A549 (cell line): Measurements from ENCODE around the gene RPS6KA4. TPM values are rescaled to one million over a fixed set of nuclear protein-coding genes. Genes with fewer than 3 reads are reported as not detected.

Source experiments
- ATAC-seq, 2 experiments: fragments of 200-7000 bp in 1 of 2; fragments of >200 bp in 1 of 2; cut with Nextera tagmentation in 1 of 2; cut with Tn5 transposase in 1 of 2; 3 replicates each; pipeline versions ENCODE4 v1.8.0 to v1.9.1; 2018 to 2020; ENCODE audit warnings: mild to moderate bottlenecking in 1 of 2, moderate library complexity in 1 of 2
- CTCF ChIA-PET: fragments of 300-600 bp; sonication (Branson Sonifier 250); formaldehyde crosslinking; extraction: SDS; loops from one replicate; lab custom pipeline; 2021; ENCODE audit warnings: antibody characterized with exemption, inconsistent platforms; lab: Yijun Ruan, JAX
- POLR2A ChIA-PET: fragments of 350-600 bp; formaldehyde crosslinking; extraction: SDS; loops from one replicate; lab custom pipeline; 2021; ENCODE audit warnings: antibody characterized with exemption, inconsistent platforms; lab: Yijun Ruan, JAX
- DNase-seq, 2 experiments: peaks; one replicate each; pipeline versions ENCODE4 v3.0.0 to v3.0.0-alpha.2; 2011 to 2016; ENCODE audit warnings: low read depth in 1 of 2, low spot score in 1 of 2
- FAIRE-seq: peaks from 2 replicates; lab custom pipeline; 2011; peaks lifted over from hg19 to GRCh38; lab: Jason Lieb, UNC
- H3K27ac ChIP-seq, 2 experiments: fragments of >200 bp; sonication (Bioruptor Twin); formaldehyde crosslinking; 3 replicates each; pipeline ENCODE4 v1.5.1; 2016 to 2017
- H3K4me1 ChIP-seq: fragments of >200 bp; sonication (Bioruptor Twin); formaldehyde crosslinking; 3 replicates; pipeline ENCODE4 v1.6.1; 2016
- H3K4me2 ChIP-seq: fragments of >200 bp; sonication (Bioruptor Twin); formaldehyde crosslinking; 3 replicates; pipeline ENCODE4 v1.6.1; 2016
- H3K4me3 ChIP-seq: fragments of >200 bp; sonication (Bioruptor Twin); formaldehyde crosslinking; 3 replicates; pipeline ENCODE4 v1.5.1; 2016
- H3K9me3 ChIP-seq: fragments of >200 bp; sonication (Bioruptor Twin); formaldehyde crosslinking; 3 replicates; pipeline ENCODE4 v1.6.1; 2016
- CBX8 ChIP-seq: fragments of 200-600 bp; sonication (generic); IDR thresholded peaks from 2 replicates; pipeline ENCODE4 v1.6.1; 2016
- CHD2 ChIP-seq: fragments of 150-350 bp; IDR thresholded peaks from 2 replicates; pipeline ENCODE4 v1.6.1; 2014; ENCODE audit warnings: low read length; ENCODE audit not compliant: partially characterized antibody
- ELK1 ChIP-seq: fragments of 150-350 bp; IDR thresholded peaks from 2 replicates; pipeline ENCODE4 v1.6.1; 2014; ENCODE audit warnings: low read depth, mild to moderate bottlenecking, low read length
- EP300 ChIP-seq, 2 experiments: fragments of >200 bp; sonication (Bioruptor Twin); formaldehyde crosslinking; IDR thresholded peaks; 2 replicates in 1 of 2; 3 replicates in 1 of 2; pipeline ENCODE4 v1.6.1; 2016 to 2017
- GATA3 ChIP-seq: IDR thresholded peaks from 2 replicates; pipeline ENCODE4 v1.6.1; 2012; ENCODE audit warnings: borderline replicate concordance
- HDAC2 ChIP-seq: fragments of 200-600 bp; sonication (generic); IDR thresholded peaks from 2 replicates; pipeline ENCODE4 v1.6.1; 2016
- HMGXB4 ChIP-seq: fragments of 250-450 bp; sonication (Bioruptor Pico); IDR thresholded peaks from 2 replicates; pipeline ENCODE4 v1.5.0; 2021; ENCODE audit warnings: mild to moderate bottlenecking, moderate library complexity, borderline replicate concordance
- HOXB5 ChIP-seq: fragments of 250-450 bp; sonication (Bioruptor Pico); IDR thresholded peaks from 2 replicates; pipeline ENCODE4 v1.5.0; 2020; ENCODE audit warnings: mild to moderate bottlenecking, moderate library complexity
- JUN ChIP-seq, 2 experiments: fragments of >200 bp; sonication (Bioruptor Twin); formaldehyde crosslinking; IDR thresholded peaks; 2 replicates in 1 of 2; 3 replicates in 1 of 2; pipeline ENCODE4 v1.6.1; 2016 to 2017
- JUNB ChIP-seq: fragments of >200 bp; sonication (Bioruptor Twin); formaldehyde crosslinking; IDR thresholded peaks from 2 replicates; pipeline ENCODE4 v1.6.1; 2016
- KDM5A ChIP-seq: fragments of 200-600 bp; sonication (generic); IDR thresholded peaks from 2 replicates; pipeline ENCODE4 v1.6.1; 2016; ENCODE audit warnings: antibody characterized with exemption, mild to moderate bottlenecking
- MAFK ChIP-seq: fragments of 450-650 bp; IDR thresholded peaks from 2 replicates; pipeline ENCODE4 v1.6.1; 2014; ENCODE audit not compliant: partially characterized antibody
- MAX ChIP-seq: IDR thresholded peaks from 2 replicates; pipeline ENCODE4 v1.6.1; 2012
- MYC ChIP-seq: IDR thresholded peaks from 2 replicates; pipeline ENCODE4 v1.6.1; 2012; ENCODE audit warnings: mild to moderate bottlenecking, inconsistent platforms, low read length, improper control_type of control experiment, borderline replicate concordance
- PHF8 ChIP-seq: fragments of 200-600 bp; sonication (generic); IDR thresholded peaks from 2 replicates; pipeline ENCODE4 v1.6.1; 2016; ENCODE audit warnings: low read depth, mild to moderate bottlenecking, antibody characterized with exemption, moderate library complexity, borderline replicate concordance
- RAD21 ChIP-seq, 2 experiments: fragments of >200 bp in 1 of 2; sonication (Bioruptor Twin) in 1 of 2; formaldehyde crosslinking in 1 of 2; IDR thresholded peaks in 1 of 2; conservative IDR thresholded peaks in 1 of 2; 2 replicates in 1 of 2; 3 replicates in 1 of 2; pipeline ENCODE4 v1.6.1; 2012 to 2018; ENCODE audit warnings: inconsistent platforms in 1 of 2
- RFX5 ChIP-seq: fragments of 450-650 bp; IDR thresholded peaks from 2 replicates; pipeline ENCODE4 v1.7.1; 2014; ENCODE audit warnings: antibody characterized with exemption, mild to moderate bottlenecking, moderate library complexity
- TFCP2L1 ChIP-seq: fragments of 250-450 bp; sonication (Bioruptor Pico); IDR thresholded peaks from 2 replicates; pipeline ENCODE4 v1.5.0; 2021; ENCODE audit warnings: mild to moderate bottlenecking
- TP53 ChIP-seq: fragments of 250-450 bp; sonication (Bioruptor Pico); IDR thresholded peaks from 2 replicates; pipeline ENCODE4 v1.5.0; 2021; ENCODE audit warnings: mild to moderate bottlenecking, moderate library complexity
- WGBS: methylation state at CpG from one replicate; pipeline ENCODE4 v1.1.6; 2017; ENCODE audit errors: missing lambda C conversion rate; 5-methylcytosine and 5-hydroxymethylcytosine counted together
- polyA plus RNA-seq, 4 experiments: library from polyadenylated mRNA; depleted of rRNA in 3 of 4; stranded (reverse); fragments of >200 nt; fragmentation: RNase III in 1 of 4; extraction: RNeasy Plus Mini Kit Qiagen cat#74134 plus additional on column Dnase treatment in 1 of 4; gene quantifications; 2 replicates in 3 of 4; 3 replicates in 1 of 4; pipeline ENCODE4 v1.2.3, GENCODE V29; 2011 to 2017
- TF ChIP-seq, protein P1 (sequence below): IDR thresholded peaks from 2 replicates; pipeline ENCODE4 v1.6.1; 2012
- TF ChIP-seq, protein P2 (sequence below): fragments of 200-600 bp; sonication (generic); IDR thresholded peaks from 2 replicates; pipeline ENCODE4 v1.6.1; 2016; ENCODE audit warnings: antibody characterized with exemption, mild to moderate bottlenecking, moderate library complexity
- TF ChIP-seq, protein P3 (sequence below): fragments of >200 bp; sonication (Bioruptor Twin); formaldehyde crosslinking; IDR thresholded peaks from 2 replicates; pipeline ENCODE4 v1.6.1; 2016
- TF ChIP-seq, protein P4 (sequence below): fragments of 450-650 bp; IDR thresholded peaks from 2 replicates; pipeline ENCODE4 v1.6.1; 2014; ENCODE audit warnings: antibody characterized with exemption

RPS6KA4 gene
- polyA plus RNA-seq, 2 of the 4 experiments (the other 2 are of a cell fraction): 21.4 to 35.9 TPM

DNA sequence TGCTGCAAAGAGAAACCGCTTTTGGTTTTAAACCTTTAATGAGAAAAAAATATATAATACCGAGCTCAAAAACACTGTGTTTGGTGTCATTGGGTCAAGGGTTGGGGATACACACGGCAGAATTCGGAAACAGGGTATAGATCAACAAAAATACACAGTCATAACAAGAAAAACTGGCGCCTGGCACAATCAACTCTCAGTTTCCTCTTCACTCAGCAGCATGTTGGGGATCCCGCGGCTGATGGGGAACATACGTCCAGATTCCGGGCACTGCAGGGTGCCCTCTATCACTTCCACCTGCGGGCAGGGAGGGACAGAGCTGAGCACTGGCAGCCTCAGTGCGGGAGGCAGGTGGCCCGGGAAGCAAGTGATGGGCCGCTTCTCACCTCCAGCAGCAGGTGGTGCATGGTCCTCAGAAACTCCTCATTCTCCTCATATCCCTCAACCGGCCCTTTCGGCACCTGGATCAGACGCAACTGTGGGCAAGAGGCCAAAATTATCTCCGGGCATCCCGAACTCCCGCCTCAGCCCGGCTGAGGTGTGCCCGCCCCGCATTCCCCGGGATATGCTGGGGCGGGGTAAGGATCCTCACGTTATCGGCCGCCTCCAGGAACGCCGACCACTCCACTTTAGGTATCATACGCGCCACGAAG, 42.2 kb upstream of the RPS6KA4 start:
- DNase-seq (peak; percentile 22 to 71), FAIRE-seq (no peak), ATAC-seq (peak; percentile 15 to 28)
- Histone ChIP-seq H3K9me3 (no peaks in the 10 kb centered on the region), H3K4me2 (peak overlapping the region; percentile 87), H3K4me1 (peaks cover 14% of the 10 kb centered on the region), H3K4me3 (peak overlapping the region; percentile 80), H3K27ac (peak overlapping the region; percentile 97 to 98)
- ChIA-PET POLR2A (interaction anchor here (0.6 to 2.9 kb wide), 19 partner anchors 8 to 496 kb away, joined by 3 to 50 read pairs (median 7); partner anchors contain the start of genes BAD, CCDC88B, ESRRA and FKBP2), CTCF (interaction anchor here (1.0 to 20.7 kb wide), 8 partner anchors 7 to 372 kb away, joined by 3 to 996 read pairs (median 4); partner anchors contain the start of genes CATSPERZ, CCDC88B, ESRRA and PLCB3)
- TF ChIP-seq CHD2 (no peak), TP53 (peak; percentile 32; the same call in 1 of the 2 replicates), PHF8 (peak; percentile 65; the same call in 1 of the 2 replicates), RAD21 (conservative IDR thresholded peaks at IDR 0.05 in 1 of 2, IDR thresholded peaks at IDR 0.05 in 1 of 2) (peak in 1 of 2 experiments; percentile 21; a peak in 1 of 5 replicates), MYC (no peak), EP300 (IDR thresholded peaks at IDR 0.05) (no peak), HDAC2 (no peak), KDM5A (peak; percentile 49; the same call in 1 of the 2 replicates)
- TF ChIP-seq, protein P1, sequence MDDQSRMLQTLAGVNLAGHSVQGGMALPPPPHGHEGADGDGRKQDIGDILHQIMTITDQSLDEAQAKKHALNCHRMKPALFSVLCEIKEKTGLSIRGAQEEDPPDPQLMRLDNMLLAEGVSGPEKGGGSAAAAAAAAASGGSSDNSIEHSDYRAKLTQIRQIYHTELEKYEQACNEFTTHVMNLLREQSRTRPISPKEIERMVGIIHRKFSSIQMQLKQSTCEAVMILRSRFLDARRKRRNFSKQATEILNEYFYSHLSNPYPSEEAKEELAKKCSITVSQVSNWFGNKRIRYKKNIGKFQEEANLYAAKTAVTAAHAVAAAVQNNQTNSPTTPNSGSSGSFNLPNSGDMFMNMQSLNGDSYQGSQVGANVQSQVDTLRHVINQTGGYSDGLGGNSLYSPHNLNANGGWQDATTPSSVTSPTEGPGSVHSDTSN: 0 out of 2 replicates have a peak, but pooled peaks have one; percentile 76
- TF ChIP-seq, protein P2, sequence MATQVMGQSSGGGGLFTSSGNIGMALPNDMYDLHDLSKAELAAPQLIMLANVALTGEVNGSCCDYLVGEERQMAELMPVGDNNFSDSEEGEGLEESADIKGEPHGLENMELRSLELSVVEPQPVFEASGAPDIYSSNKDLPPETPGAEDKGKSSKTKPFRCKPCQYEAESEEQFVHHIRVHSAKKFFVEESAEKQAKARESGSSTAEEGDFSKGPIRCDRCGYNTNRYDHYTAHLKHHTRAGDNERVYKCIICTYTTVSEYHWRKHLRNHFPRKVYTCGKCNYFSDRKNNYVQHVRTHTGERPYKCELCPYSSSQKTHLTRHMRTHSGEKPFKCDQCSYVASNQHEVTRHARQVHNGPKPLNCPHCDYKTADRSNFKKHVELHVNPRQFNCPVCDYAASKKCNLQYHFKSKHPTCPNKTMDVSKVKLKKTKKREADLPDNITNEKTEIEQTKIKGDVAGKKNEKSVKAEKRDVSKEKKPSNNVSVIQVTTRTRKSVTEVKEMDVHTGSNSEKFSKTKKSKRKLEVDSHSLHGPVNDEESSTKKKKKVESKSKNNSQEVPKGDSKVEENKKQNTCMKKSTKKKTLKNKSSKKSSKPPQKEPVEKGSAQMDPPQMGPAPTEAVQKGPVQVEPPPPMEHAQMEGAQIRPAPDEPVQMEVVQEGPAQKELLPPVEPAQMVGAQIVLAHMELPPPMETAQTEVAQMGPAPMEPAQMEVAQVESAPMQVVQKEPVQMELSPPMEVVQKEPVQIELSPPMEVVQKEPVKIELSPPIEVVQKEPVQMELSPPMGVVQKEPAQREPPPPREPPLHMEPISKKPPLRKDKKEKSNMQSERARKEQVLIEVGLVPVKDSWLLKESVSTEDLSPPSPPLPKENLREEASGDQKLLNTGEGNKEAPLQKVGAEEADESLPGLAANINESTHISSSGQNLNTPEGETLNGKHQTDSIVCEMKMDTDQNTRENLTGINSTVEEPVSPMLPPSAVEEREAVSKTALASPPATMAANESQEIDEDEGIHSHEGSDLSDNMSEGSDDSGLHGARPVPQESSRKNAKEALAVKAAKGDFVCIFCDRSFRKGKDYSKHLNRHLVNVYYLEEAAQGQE: no peak
- TF ChIP-seq, protein P3, sequence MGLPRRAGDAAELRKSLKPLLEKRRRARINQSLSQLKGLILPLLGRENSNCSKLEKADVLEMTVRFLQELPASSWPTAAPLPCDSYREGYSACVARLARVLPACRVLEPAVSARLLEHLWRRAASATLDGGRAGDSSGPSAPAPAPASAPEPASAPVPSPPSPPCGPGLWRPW: no peak
- 4% methylated on average over 18 of the region's 32 CpGs for WGBS

GRCh38 chr11:64317325-64317960, 41.5 kb upstream of the RPS6KA4 start, which contains the start of gene TRMT112:
Gene TRMT112, minus strand, starts transcription at chr11:64317559. Its CDS starts 33 bp downstream, at chr11:64317526.
- Histone ChIP-seq H3K4me1 (peaks cover 14% of the 10 kb centered on the region), H3K9me3 (no peaks in the 10 kb centered on the region), H3K27ac (peak within 1 kb of the TSS; percentile 97 to 98), H3K4me3 (peak within 1 kb of the TSS; percentile 80), H3K4me2 (peak within 1 kb of the TSS; percentile 87)
- ChIA-PET CTCF (interaction anchor here (0.6 to 20.7 kb wide), 20 partner anchors 8 to 1530 kb away, joined by 3 to 996 read pairs (median 3); partner anchors contain the start of genes CATSPERZ, CCDC88B, ESRRA and FERMT3), POLR2A (interaction anchor here (0.6 to 2.9 kb wide), 27 partner anchors 9 to 497 kb away, joined by 3 to 50 read pairs (median 7); partner anchors contain the start of genes BAD, CCDC88B, ESRRA and FKBP2)
- peak; percentile 95 to 99 for DNase-seq
- FAIRE-seq: peak; percentile 99
- ATAC-seq: peak; percentile 83 to 90
- 2% methylated on average over 40 of the region's 43 CpGs for WGBS
- TF ChIP-seq RFX5 (peak; percentile 46; the same call in 1 of the 2 replicates), JUNB (no peak), TFCP2L1 (CRISPR knock-in tag) (no peak), HMGXB4 (CRISPR knock-in tag) (no peak), ELK1 (peak; percentile 64; the same call in 1 of the 2 replicates), CBX8 (no peak), JUN (IDR thresholded peaks at IDR 0.05) (peak; percentile 56 to 83), MAX (peak; percentile 89), GATA3 (peak; percentile 27; the same call in 1 of the 2 replicates), MAFK (peak; percentile 99), HOXB5 (no peak), PHF8 (0 out of 2 replicates have a peak, but pooled peaks have one; percentile 48)
- TF ChIP-seq, protein P4, sequence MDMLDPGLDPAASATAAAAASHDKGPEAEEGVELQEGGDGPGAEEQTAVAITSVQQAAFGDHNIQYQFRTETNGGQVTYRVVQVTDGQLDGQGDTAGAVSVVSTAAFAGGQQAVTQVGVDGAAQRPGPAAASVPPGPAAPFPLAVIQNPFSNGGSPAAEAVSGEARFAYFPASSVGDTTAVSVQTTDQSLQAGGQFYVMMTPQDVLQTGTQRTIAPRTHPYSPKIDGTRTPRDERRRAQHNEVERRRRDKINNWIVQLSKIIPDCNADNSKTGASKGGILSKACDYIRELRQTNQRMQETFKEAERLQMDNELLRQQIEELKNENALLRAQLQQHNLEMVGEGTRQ: peak; percentile 86
